HG03442 (cell line): Measurements from ENCODE around the gene METTL2B.
A peak's percentile ranks its signal among the peaks of the same experiment; 100 is the strongest.

Source experiments
- ATAC-seq: cut with Tn5 transposase; IDR thresholded peaks from one replicate; pipeline ENCODE4 v1.9.1; 2021; ENCODE audit warnings: mild to moderate bottlenecking, moderate library complexity; ENCODE audit not compliant: unreplicated experiment

METTL2B gene, protein sequence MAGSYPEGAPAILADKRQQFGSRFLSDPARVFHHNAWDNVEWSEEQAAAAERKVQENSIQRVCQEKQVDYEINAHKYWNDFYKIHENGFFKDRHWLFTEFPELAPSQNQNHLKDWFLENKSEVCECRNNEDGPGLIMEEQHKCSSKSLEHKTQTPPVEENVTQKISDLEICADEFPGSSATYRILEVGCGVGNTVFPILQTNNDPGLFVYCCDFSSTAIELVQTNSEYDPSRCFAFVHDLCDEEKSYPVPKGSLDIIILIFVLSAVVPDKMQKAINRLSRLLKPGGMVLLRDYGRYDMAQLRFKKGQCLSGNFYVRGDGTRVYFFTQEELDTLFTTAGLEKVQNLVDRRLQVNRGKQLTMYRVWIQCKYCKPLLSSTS

GRCh38 chr7:128476402-128477335 is at the start of gene METTL2B:
TSS of gene METTL2B (plus strand) at chr7:128476748. CDS start at chr7:128476766, 18 bp downstream.
- peak; percentile 95 for ATAC-seq

DNA sequence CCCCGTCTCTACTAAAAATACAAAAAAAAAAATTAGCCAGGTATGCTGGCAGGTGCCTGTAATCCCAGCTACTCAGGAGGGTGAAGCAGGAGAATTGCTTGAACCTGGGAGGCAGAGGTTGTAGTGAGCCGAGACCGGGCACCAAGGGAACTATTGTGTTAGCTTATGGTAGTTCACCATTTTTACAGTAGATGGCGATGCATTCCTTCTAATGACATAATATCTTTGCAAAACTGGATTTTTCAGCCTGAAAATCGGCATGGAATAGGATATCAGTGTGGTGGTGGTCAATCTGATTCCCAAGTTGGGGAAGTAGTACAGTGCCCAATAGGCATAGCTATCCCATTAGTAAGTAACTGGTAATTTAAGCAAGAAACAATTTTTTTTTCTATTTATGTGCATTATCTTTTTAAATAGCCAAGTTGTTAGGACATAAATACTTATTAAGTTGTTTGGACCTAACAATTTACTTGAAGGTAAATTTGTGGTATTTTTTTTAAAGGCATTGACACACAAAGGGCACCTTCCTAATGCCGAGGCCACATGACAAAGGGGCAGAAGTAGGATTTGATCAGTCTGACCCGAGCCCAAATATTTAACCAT is 49.2 kb upstream of the METTL2B start:
- no peak for ATAC-seq

GRCh38 chr7:128430207-128430606 is 46.3 kb upstream of the METTL2B start:
- ATAC-seq = no peak

GRCh38 chr7:128431221-128431620 is 45.3 kb upstream of the METTL2B start:
- no peak for ATAC-seq

DNA sequence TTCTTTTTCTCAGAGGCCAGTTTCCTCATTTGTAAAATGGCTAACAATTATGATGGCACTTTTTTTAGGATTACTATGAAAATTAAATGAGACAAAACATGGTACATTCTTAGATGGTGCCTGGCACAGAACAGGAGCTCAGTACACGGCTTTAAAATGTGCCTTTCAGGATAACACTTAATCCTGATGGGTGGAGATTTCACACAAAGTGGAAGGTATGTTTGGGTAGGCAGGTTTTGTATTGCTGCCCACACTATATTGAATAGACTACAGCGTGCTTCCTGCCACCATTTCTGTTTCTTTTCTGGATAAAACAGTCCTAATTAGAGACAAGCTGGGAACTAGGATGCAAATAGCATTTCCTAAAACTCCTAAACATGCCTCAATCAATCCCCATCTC is 44.8 kb upstream of the METTL2B start:
- ATAC-seq = no peak

DNA sequence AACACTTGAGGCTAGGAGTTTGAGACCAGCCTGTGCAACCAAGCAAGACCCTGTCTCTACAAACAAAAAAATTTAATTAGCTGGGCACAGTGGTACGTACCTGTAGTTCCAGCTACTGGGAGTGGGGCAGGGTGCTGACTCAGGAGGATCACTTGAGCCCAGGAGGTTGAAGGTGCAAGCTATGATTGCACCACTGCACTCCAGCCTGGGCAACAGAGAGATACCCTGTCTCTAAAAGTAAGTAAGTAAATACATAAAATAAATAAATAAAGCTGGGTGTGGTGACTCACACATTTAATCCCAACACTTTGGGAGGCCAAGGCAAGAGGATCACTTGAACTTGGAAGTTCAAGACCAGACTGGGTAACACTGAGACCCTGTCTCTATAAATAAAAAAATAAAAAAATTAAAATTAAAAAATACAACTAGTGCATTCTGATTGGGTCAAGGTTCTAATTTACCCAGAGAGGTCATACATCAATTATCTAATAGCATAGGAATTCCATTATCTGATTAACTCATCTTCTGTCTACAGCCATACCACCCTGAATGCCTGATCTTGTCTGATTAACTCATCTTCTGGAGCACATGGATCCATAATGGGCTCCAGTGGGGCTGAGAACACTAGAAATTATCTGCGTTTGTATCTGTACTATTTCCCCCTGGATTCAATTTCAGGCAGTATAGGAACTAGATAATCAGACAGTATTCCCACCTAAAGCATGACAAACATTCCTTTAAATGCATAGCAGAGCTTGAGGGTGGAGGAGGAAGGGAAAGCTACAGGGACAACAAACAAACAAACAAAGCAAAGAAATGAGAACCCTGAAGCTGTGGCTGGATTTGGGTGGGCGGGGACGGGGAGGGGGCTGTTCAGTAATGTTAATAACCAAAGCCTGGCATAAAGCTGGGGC is 41.9 kb upstream of the METTL2B start:
- ATAC-seq = no peak

GRCh38 chr7:128435327-128435686 is 41.2 kb upstream of the METTL2B start:
- ATAC-seq = no peak

GRCh38 chr7:128437426-128438332 is 38.9 kb upstream of the METTL2B start:
- peak; percentile 47 for ATAC-seq

DNA sequence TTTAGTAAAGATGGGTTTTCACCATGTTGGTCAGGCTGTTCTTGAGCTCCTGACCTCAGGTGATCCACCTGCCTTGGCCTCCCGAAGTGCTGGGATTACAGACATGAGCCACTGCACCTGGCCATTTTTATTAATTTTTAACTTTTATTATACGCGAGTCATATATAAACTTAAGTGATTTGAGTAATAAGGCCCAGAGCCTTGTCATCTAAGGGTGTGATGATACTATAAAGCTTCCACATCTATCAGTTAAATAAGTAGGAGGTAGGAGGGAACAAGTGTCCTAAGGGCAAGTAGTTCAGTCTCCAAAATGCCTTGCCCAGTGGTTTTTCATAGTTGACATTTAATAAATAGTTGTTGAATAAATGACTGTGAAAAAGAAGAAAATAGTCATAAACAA is 34.2 kb upstream of the METTL2B start:
- no peak for ATAC-seq

DNA sequence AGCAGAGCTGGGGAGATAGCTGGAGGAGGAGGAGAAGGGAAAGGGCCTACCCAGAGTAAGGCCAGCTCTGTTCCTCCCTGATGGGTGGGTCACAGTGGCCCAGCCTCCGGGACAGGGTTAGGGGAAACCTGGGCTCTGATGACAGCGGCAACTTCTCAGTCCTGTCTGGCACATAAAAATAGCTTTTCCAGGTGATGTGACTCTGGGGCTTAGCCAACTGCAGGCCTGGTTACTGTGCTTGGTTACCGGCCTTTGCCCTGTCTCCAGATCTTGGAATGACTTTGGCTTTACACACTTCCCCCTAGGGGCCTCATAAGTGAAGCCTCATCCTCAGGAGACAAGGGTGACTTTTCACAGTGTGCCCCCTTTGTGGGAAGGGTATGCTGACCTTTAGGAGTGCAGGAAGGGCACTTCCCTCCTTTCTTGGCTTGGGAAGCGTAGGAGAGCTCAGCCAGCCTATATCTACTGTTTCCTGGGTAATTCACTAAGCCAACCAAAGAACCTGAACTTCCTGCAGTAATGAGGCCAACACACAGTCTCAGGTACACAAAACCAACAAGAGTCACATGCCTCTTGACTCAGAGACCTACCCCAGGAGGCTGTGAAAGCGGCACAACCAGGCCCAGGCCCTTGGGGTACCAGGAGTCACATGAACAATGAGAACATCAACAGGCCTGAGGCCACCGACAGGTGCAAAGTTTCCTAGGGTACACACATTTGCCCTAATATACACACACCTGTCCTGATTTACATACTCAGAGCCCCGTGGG is 32.5 kb upstream of the METTL2B start:
- ATAC-seq = no peak

DNA sequence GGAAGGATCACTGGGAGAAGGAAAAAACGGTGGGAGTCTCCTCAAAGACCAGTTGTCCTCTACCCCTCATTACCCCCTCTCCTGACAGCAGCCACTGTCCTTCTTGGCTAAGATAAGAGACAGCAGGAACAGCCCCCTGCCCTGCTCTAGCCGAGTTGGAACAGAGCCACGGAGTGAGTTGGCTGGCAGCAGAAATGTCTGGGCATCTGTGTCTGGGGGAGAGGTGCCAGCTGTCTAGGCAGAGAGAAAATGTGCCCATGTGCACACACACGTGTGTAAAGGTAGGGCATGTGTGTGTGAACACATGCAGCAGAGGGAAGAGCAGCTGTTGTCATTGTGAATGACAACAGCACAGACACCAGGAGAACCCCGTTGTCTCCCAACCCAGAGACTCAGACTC is 30.2 kb upstream of the METTL2B start:
- no peak for ATAC-seq

GRCh38 chr7:128447941-128448564 is 28.5 kb upstream of the METTL2B start:
- no peak for ATAC-seq

GRCh38 chr7:128448751-128449302 is 27.7 kb upstream of the METTL2B start:
- ATAC-seq = no peak

- no peak for ATAC-seq
Measured at GRCh38 chr7:128450409-128450808, 26.1 kb upstream of the METTL2B start.

DNA sequence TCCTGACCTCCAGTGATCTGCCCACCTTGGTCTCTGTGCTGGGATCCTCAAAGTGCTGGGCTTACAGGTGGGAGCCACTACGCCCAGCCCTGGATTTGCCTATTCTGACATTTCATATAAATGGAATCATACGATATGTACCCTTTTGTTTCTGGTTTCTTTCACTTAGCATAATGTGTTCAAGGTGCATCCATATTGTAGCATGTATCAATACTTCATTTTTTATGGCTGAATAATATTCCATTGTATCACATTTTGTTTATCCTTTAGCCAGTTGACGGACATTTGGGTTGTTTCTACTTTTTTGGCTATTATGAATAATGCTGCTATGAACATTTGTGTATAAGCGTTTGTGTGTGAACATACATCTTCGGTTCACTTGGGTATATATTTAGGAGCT is 25.6 kb upstream of the METTL2B start:
- no peak for ATAC-seq

DNA sequence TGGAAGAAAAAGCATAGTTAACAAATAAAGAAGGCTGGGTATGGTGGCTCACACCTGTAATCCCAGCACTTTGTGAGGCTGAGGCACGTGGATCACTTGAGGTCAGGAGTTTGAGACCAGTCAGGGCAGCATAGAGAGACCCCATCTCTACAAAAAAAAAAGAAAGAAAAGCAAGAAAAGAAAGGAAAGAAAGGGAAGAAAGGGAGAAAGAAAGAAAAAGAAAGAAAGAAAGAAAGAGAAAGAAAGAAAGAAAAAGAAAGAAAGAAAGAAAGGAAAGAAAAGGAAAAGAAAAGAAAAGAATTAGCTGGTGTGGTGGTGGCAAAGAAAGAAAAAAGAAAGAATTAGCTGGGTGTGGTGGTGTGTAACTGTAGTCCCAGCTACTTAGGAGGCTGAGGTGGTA is 24.0 kb upstream of the METTL2B start:
- no peak for ATAC-seq

- ATAC-seq = no peak
Measured at GRCh38 chr7:128453836-128454804, 22.4 kb upstream of the METTL2B start.
